Heart left ventricle (tissue), 16 donors: ENCODE results near the gene RERGL. TPM values are rescaled to one million over a fixed set of nuclear protein-coding genes. Genes with fewer than 3 reads are reported as not detected.

Experiments used
- ATAC-seq, 4 donors: fragments of 200-7000 bp; cut with Tn5 transposase; one replicate each; pipeline ENCODE4 v1.9.1; 2020 to 2022; ENCODE audit warnings: moderate library complexity in 4 of 4, mild to moderate bottlenecking in 3 of 4, moderate number of reproducible peaks in 1 of 4
- DNase-seq, 5 donors: peaks; one replicate each; pipeline ENCODE4 v3.0.0-alpha.2; 2020
- H3K27ac ChIP-seq, 12 donors: fragments of 200-600 bp; sonication (generic) in 4 of 12; one replicate each; pipeline versions ENCODE4 v1.5.0 to v1.8.0; 2016 to 2022; ENCODE audit warnings: mild to moderate bottlenecking in 2 of 12
- H3K27me3 ChIP-seq, 9 donors: fragments of 200-600 bp; sonication (generic) in 2 of 9; one replicate each; pipeline versions ENCODE4 v1.5.1 to v1.8.0; 2016 to 2022; ENCODE audit warnings: mild to moderate bottlenecking in 3 of 9
- H3K36me3 ChIP-seq, 9 donors: fragments of 200-600 bp; sonication (generic) in 2 of 9; one replicate each; pipeline versions ENCODE4 v1.5.0 to v1.8.0; 2018 to 2022; ENCODE audit warnings: mild to moderate bottlenecking in 2 of 9
- H3K4me1 ChIP-seq, 12 donors: fragments of 200-600 bp; sonication (generic) in 4 of 12; one replicate each; pipeline versions ENCODE4 v1.5.0 to v1.8.0; 2016 to 2022; ENCODE audit warnings: mild to moderate bottlenecking in 3 of 12
- H3K4me3 ChIP-seq, 12 donors: fragments of 200-600 bp; sonication (generic) in 4 of 12; one replicate each; pipeline versions ENCODE4 v1.5.0 to v1.8.0; 2017 to 2022; ENCODE audit warnings: mild to moderate bottlenecking in 9 of 12, moderate library complexity in 4 of 12
- H3K9me3 ChIP-seq, 12 donors: fragments of 200-600 bp; sonication (generic) in 4 of 12; one replicate each; pipeline versions ENCODE4 v1.5.0 to v1.8.0; 2016 to 2022; ENCODE audit warnings: mild to moderate bottlenecking in 1 of 12
- POLR2A ChIP-seq, 2 donors: fragments of 450-650 bp; IDR thresholded peaks; one replicate each; pipeline ENCODE4 v1.6.1; 2017; ENCODE audit warnings: antibody characterized with exemption in 2 of 2, mild to moderate bottlenecking in 2 of 2, moderate library complexity in 2 of 2
- WGBS, 4 donors: extraction: QIAGEN DNeasy Blood & Tissue Kit in 2 of 4; methylation state at CpG; one replicate each; pipeline versions ENCODE4 v1.1.5 to v1.1.7; 2013 to 2018; 5-methylcytosine and 5-hydroxymethylcytosine counted together
- intact Hi-C, 10 donors: fragments of 100-400 bp; cut with DNase I; formaldehyde crosslinking; loops; one replicate each; pipeline versions ENCODE4 v1.11.1 to v1.14.2; 2022
- polyA plus RNA-seq, 2 donors: library from polyadenylated mRNA; stranded (reverse); fragments of 200-250 nt; gene quantifications; one replicate each; pipeline ENCODE4 v1.2.3, GENCODE V29; 2013
- total RNA-seq, 9 donors: library from RNA; depleted of rRNA in 2 of 9; stranded (reverse); fragments of >200 nt in 2 of 9; fragmentation: NEBNext Ultra II Directional in 3 of 9; extraction: Animal tissue kit (Norgen Biotek cat#: 25700) in 3 of 9; gene quantifications; one replicate each; pipeline versions ENCODE4 v1.1.0 to v1.2.4, GENCODE V29; 2016 to 2023
- TF ChIP-seq, protein P1 (sequence below), 12 donors: fragments of 200-600 bp; sonication (generic) in 4 of 12; IDR thresholded peaks; one replicate each; pipeline versions ENCODE4 v1.5.0 to v1.8.0; 2018 to 2022; ENCODE audit warnings: antibody characterized with exemption in 12 of 12, mild to moderate bottlenecking in 5 of 12
- donor health status: ischemic (EF 13 %, LVEDD 7.1; RV severe dilation, severe dysfunction).
- donor health status: healthy with polysubstance abuse.
- donor health status: DM: no; HTN: yes; CAD: no.
- donor health status: DM: no; HTN: no; CAD: no.
- donor health status: ischemic (EF 25% LVEDD 6.9; RV normal size, moderate dysfunction).
- donor health status: ischemic (EF 25% LVEDD 5.7; RV mildly dilated, moderate dysfunction).
- donor health status: healthy.
- donor health status: DM: yes; HTN: yes; CAD: no.
- donor health status: ischemic (EF 35%, LVEDD 5.7; RV mildly dilated, moderate dysfunction).
- donor health status: nonischemic (EF 11% LVEDD 7.7; RV severe dilation, severe dysfunction).
- donor health status: DM: yes; HTN: yes; CAD: no.
- donor health status: PGD.
- donor health status: ischemic (EF 29% LVEDD 5.4; RV normal size, mild dysfunction).
- donor health status: nonischemic (EF 23%, LVEDD 6.1; RV moderate dilation, normal function).

The RERGL gene
- total and polyA plus RNA-seq, 11 donors = 0.52 to 5.6 (median 1.8) TPM

DNA sequence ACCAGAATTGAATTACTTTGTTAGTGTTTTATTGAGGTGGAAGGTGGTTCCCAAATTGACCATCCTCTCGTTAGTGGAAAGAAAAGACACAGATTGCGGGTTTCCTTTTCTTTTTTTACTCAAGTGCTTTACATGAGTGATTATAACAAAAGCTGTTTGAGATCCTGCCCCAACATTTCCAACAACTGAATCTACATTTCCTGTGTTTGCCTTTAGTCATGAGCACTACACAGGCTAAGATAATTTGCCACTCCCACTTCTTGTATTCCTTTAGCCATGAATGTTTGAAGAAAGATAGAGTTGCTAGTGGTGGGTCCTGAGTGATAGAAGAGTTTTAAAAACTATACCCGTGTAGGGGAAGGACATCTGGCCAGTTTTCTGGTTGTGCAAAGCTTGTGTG is 16.0 kb downstream of the RERGL start:
- ATAC-seq (no peak), DNase-seq (no peak)
- Histone ChIP-seq H3K27ac (no peak overlapping the region), H3K36me3 (no peaks in the 10 kb centered on the region), H3K27me3 (no peaks in the 10 kb centered on the region), H3K4me3 (no peak overlapping the region), H3K9me3 (no peaks in the 10 kb centered on the region), H3K4me1 (no peaks in the 10 kb centered on the region)
- no peak for TF ChIP-seq POLR2A (IDR thresholded peaks at IDR 0.05)
- TF ChIP-seq, protein P1, sequence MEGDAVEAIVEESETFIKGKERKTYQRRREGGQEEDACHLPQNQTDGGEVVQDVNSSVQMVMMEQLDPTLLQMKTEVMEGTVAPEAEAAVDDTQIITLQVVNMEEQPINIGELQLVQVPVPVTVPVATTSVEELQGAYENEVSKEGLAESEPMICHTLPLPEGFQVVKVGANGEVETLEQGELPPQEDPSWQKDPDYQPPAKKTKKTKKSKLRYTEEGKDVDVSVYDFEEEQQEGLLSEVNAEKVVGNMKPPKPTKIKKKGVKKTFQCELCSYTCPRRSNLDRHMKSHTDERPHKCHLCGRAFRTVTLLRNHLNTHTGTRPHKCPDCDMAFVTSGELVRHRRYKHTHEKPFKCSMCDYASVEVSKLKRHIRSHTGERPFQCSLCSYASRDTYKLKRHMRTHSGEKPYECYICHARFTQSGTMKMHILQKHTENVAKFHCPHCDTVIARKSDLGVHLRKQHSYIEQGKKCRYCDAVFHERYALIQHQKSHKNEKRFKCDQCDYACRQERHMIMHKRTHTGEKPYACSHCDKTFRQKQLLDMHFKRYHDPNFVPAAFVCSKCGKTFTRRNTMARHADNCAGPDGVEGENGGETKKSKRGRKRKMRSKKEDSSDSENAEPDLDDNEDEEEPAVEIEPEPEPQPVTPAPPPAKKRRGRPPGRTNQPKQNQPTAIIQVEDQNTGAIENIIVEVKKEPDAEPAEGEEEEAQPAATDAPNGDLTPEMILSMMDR (IDR thresholded peaks at IDR 0.05) = no peak
- WGBS, 4 donors = 47 to 55% (median 49%) methylated on average over 3 of the region's 3 CpGs
- intact Hi-C loops = no loop called here

DNA sequence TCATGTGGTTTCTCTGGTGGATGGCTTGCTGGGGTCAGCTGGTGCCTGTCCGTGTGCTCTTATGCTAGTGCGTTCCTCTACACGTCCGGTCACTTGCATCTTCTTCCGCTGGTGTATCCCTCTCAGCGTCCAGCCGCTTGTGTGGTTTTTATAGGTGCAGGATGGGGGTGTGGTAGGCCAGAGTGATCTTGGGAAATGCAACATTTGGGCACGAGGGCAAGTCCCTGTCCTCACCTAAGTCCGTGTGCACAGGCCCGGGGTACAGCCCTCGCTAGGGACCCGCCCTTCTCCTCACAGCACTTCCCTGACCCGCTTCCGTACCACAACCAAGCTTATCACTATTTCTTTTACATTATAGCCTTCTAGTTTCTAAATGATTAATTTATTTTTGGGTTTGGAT is 17.3 kb downstream of the RERGL start:
- no peaks in the 10 kb centered on the region for H3K9me3 ChIP-seq

DNA sequence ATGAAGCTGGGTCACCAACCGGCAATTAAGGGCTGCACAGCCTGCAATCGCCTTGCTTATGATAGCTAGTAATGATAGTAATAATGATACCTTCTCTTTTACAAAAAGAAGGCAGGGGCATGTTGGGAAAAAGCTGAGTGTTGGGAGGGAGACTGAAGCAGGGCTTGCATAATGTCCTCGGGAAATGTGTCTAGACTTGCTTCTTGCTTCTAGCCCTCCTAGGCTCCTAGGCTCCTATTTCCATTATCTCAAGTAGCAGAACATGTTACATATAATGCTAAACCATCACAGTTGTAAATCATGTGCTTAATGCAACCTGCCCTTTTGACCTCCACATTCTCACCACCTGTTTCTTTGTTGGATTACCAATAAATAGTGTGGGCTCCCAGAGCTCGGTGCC is 18.7 kb downstream of the RERGL start:
- DNase-seq (no peak), ATAC-seq (no peak)
- no peak overlapping the region for H3K4me3 ChIP-seq
- no peak overlapping the region for H3K27ac ChIP-seq
- H3K9me3 ChIP-seq = no peaks in the 10 kb centered on the region
- H3K36me3 ChIP-seq = no peaks in the 10 kb centered on the region
- 78 to 89% (median 85%) methylated on average over 4 of the region's 4 CpGs for WGBS, 4 donors
- no peaks in the 10 kb centered on the region for H3K27me3 ChIP-seq
- no peaks in the 10 kb centered on the region for H3K4me1 ChIP-seq
- TF ChIP-seq, protein P1 (IDR thresholded peaks at IDR 0.05) = no peak
- no peak for TF ChIP-seq POLR2A (IDR thresholded peaks at IDR 0.05)
- intact Hi-C loops = no loop called here

More for the DNA sequence above, 17.3 kb downstream of the RERGL start:
- Histone ChIP-seq H3K4me1 (no peaks in the 10 kb centered on the region), H3K4me3 (no peak overlapping the region), H3K36me3 (no peaks in the 10 kb centered on the region), H3K27ac (no peak overlapping the region), H3K27me3 (no peaks in the 10 kb centered on the region)
- intact Hi-C loops = no loop called here
- no peak for DNase-seq
- TF ChIP-seq, protein P1 (IDR thresholded peaks at IDR 0.05) = no peak
- TF ChIP-seq POLR2A (IDR thresholded peaks at IDR 0.05) = no peak
- 80 to 91% (median 86%) methylated on average over 14 of the region's 14 CpGs for WGBS, 4 donors
- no peak for ATAC-seq

DNA sequence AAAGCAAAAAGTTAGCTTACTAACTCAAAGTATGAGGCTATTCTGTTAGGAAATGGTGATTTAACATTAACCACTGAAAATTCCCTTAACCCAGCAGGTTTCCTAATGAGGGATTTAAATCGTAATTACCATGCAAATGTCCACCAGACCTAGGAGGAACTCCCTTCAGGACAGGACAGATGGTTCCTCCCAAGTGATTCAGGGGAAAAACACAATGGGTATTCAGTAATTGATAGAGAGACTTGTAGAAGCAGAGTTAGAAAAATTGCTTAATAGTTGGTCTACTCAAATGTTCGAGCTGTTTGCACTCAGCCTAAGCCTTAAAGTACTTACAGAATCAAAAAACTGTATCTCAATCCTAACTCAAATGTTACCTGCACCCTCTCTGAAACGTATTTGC is 21.6 kb downstream of the RERGL start:
- intact Hi-C loops = no loop called here
- no peak for TF ChIP-seq POLR2A (IDR thresholded peaks at IDR 0.05)
- TF ChIP-seq, protein P1 (IDR thresholded peaks at IDR 0.05) = no peak
- 52 to 59% (median 56%) methylated on average over 3 of the region's 3 CpGs for WGBS, 4 donors

More for the DNA sequence above, 21.6 kb downstream of the RERGL start:
- H3K9me3 ChIP-seq = peaks cover 0 to 5% (median 0%) of the 10 kb centered on the region in 12 donors
- H3K27ac ChIP-seq = no peak overlapping the region
- DNase-seq (no peak), ATAC-seq (no peak)
- H3K4me1 ChIP-seq = no peaks in the 10 kb centered on the region
- no peaks in the 10 kb centered on the region for H3K27me3 ChIP-seq
- no peak overlapping the region for H3K4me3 ChIP-seq
- no peaks in the 10 kb centered on the region for H3K36me3 ChIP-seq
